Measurements from ENCODE around the gene MYRIP. TPM values are rescaled to one million over a fixed set of nuclear protein-coding genes. Genes with fewer than 3 reads are reported as not detected.

The MYRIP gene
- total RNA-seq = 1 to 10 TPM in 8 of 9 donors, under 1 TPM in 1; 0.24 to 4.8 (median 1.5) TPM
- polyA plus RNA-seq = 1 to 10 TPM in 2 of 3 donors, under 1 TPM in 1; 0.93 to 1.3 (median 1.1) TPM
- long read RNA-seq, donor 1 = 0 reads
- long read RNA-seq, donor 2 = 0 reads
- long read RNA-seq, donor 3 = 0 reads
- long read RNA-seq, donor 4 = 0 reads
- long read RNA-seq, donor 5 = 0 reads
- long read RNA-seq, donor 6, partial matches to known transcripts = 0 of 1 reads
- long read RNA-seq, donor 6, other reads (novel, unspliced or antisense) = 1 of 1 reads
- long read RNA-seq, donor 7 = 0 reads
- long read RNA-seq, donor 8 = 0 reads
- long read RNA-seq, donor 9 = 0 reads
- long read RNA-seq, donor 10 = 0 reads

DNA sequence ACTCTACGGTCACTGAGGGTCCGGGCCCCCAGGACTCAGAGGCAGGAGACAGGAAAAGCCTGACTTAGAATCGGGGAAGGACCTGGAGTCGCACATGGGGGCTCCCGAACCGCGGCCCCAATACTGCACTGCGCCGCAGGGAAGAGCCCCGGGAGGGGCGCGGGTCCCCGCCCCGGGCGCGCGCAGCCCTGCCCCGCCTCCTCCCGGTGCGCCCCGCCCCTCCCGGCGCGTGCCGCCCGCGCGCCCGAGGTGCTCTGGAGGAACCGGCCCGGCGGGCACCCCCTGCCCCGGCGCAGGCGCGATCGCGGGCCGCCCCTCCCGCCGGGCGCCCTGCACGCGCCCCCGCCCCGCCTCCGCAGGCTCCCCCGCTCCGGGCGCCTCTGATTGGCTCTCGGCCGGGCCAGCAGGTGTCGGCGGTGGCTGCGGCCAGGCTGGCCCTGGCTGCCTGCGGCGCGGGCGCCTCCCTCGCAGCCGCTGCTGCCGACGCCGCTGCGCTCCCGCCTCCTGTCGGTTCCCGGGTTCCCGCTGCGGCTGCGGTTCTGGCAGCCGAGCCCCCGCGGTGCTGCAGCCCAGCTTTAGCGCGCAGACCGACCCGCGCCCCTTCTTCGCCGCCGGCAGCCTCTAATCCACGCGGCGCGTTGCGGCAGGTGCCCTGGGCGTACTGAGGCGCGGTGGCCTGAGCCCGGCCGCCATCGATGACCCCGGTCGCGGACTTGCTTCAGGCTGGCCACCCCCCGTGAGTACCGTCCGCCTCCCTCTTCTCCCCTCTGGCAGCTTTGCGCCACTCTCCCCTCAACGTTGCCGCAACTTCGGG is at the start of gene MYRIP:
Gene MYRIP (plus strand): TSS at position 429 of the 814 bp plus-strand sequence. CDS start 91,208 bp downstream, outside the sequence.
- Histone ChIP-seq H3K4me1 (replicated peaks in 1 of 2) (peaks cover 5 to 8% of the 10 kb centered on the region in 2 donors), H3K9me3 (replicated peaks in 1 of 3) (no peaks in the 10 kb centered on the region), H3K27ac (peak within 1 kb of the TSS in 1 of 5 donors; percentile 3), H3K36me3 (replicated peaks in 1 of 2) (no peaks in the 10 kb centered on the region), H3K27me3 (peaks cover 47% of the 10 kb centered on the region), H3K4me3 (peak within 1 kb of the TSS in 2 of 4 donors; percentile 9 to 62)
- intact Hi-C loops (cut with DNase I) = no loop called here
- 0 to 1% (median 0%) methylated on average over 1 to 103 of the region's 103 CpGs for WGBS, 4 donors
- peak; percentile 38 to 75 (median 55) for DNase-seq
- TF ChIP-seq, protein P1, sequence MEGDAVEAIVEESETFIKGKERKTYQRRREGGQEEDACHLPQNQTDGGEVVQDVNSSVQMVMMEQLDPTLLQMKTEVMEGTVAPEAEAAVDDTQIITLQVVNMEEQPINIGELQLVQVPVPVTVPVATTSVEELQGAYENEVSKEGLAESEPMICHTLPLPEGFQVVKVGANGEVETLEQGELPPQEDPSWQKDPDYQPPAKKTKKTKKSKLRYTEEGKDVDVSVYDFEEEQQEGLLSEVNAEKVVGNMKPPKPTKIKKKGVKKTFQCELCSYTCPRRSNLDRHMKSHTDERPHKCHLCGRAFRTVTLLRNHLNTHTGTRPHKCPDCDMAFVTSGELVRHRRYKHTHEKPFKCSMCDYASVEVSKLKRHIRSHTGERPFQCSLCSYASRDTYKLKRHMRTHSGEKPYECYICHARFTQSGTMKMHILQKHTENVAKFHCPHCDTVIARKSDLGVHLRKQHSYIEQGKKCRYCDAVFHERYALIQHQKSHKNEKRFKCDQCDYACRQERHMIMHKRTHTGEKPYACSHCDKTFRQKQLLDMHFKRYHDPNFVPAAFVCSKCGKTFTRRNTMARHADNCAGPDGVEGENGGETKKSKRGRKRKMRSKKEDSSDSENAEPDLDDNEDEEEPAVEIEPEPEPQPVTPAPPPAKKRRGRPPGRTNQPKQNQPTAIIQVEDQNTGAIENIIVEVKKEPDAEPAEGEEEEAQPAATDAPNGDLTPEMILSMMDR (IDR thresholded peaks at IDR 0.05) = no peak
- TF ChIP-seq POLR2A (IDR thresholded peaks at IDR 0.05) = no peak

DNA sequence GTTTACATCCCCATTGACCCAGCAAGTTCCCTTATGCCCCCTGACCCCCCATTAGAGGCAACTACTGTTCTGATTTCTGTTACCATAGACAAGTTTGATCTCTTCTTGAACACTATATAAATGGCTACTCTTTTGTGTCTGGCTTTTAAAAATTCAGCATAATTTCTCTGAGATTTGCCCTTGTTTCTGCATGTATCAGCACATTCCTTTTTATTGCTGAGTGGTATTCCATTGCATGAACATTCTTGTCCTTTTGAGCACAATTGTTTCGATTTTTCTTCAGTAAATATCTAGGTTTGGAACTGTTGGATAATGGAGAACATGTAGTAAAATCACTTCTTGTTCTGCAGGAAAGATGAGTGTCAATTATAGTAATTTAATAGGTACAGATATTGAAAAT is 49.1 kb upstream of the MYRIP start:
- 68 to 77% (median 72%) methylated on average over 1 of the region's 1 CpG for WGBS, 4 donors
- Histone ChIP-seq H3K27me3 (no peaks in the 10 kb centered on the region), H3K9me3 (replicated peaks in 1 of 3) (no peaks in the 10 kb centered on the region), H3K4me3 (no peak overlapping the region), H3K36me3 (replicated peaks in 1 of 2) (no peaks in the 10 kb centered on the region), H3K27ac (no peak overlapping the region), H3K4me1 (replicated peaks in 1 of 2) (no peaks in the 10 kb centered on the region)
- no peak for DNase-seq
- TF ChIP-seq, protein P1 (IDR thresholded peaks at IDR 0.05) = no peak
- TF ChIP-seq POLR2A (IDR thresholded peaks at IDR 0.05) = no peak
- intact Hi-C loops (cut with DNase I) = no loop called here

DNA sequence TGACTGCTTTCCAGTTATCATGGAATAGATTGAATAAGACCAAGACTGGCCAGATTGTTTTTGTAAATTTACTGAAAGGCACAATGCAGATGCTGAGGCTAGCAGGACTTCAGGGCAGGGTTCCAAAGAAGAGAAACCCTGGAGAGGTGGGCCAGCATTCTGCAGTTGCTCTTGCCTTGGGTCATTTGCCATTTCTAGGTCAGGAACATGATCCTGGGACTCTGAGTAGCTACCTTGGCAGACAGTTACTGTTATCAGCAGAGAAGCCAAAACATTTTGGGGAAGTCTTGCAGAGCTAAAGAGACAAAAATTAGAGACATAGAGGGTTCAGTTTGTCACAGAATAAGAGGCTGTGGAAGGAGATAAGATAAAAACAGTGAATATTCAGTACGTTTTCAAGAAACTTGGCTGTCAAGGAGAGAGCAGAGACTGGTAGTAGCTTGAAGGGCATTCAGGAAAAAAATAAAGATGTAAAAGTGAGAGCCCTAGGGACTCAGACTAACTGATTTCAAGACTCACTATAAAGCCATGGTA is 46.8 kb upstream of the MYRIP start:
- Histone ChIP-seq H3K27me3 (no peaks in the 10 kb centered on the region), H3K27ac (no peak overlapping the region), H3K4me1 (replicated peaks in 1 of 2) (no peaks in the 10 kb centered on the region), H3K4me3 (no peak overlapping the region), H3K36me3 (replicated peaks in 1 of 2) (no peaks in the 10 kb centered on the region), H3K9me3 (replicated peaks in 1 of 3) (no peaks in the 10 kb centered on the region)
- intact Hi-C loops (cut with DNase I) = no loop called here
- TF ChIP-seq, protein P1 (IDR thresholded peaks at IDR 0.05) = no peak
- TF ChIP-seq POLR2A (IDR thresholded peaks at IDR 0.05) = no peak
- 17 to 22% (median 22%) methylated on average over 1 of the region's 1 CpG for WGBS, 4 donors
- no peak for DNase-seq

DNA sequence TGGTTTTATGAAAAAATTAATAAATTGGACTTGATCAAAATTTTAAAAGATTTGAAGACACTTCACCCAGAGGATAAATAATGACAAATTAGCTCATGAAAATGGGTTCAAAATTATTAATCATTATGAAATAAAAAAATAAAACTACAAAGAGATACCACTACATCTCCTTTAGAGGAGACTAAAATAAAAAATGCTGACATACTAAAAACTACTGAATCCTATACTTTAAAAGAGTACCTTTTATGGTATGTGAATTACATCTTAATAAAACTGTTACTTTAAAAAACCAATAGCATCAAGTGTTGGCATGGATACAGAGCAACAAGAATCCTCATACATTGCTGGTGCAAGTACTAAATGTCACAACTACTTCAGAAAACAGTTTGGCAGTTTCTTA is 46.0 kb upstream of the MYRIP start:
- no peaks in the 10 kb centered on the region for H3K27me3 ChIP-seq
- intact Hi-C loops (cut with DNase I) = no loop called here

More for the DNA sequence above, 46.0 kb upstream of the MYRIP start:
- Histone ChIP-seq H3K36me3 (replicated peaks in 1 of 2) (no peaks in the 10 kb centered on the region), H3K27ac (no peak overlapping the region), H3K4me3 (no peak overlapping the region), H3K9me3 (replicated peaks in 1 of 3) (no peaks in the 10 kb centered on the region), H3K4me1 (replicated peaks in 1 of 2) (no peaks in the 10 kb centered on the region)
- no peak for TF ChIP-seq POLR2A (IDR thresholded peaks at IDR 0.05)
- TF ChIP-seq, protein P1 (IDR thresholded peaks at IDR 0.05) = no peak
- no peak for DNase-seq

Data from adrenal gland (tissue), 19 donors.